Spinal cord (tissue), 10 donors: ENCODE data around the gene MSANTD1. TPM values are rescaled to one million over a fixed set of nuclear protein-coding genes. Genes with fewer than 3 reads are reported as not detected.
A peak's percentile ranks its signal among the peaks of the same experiment; 100 is the strongest.

Experiments used
- DNase-seq, 6 donors: peaks; one replicate each; pipeline versions ENCODE4 v3.0.0 to v3.0.0-alpha.2; 2013 to 2015; ENCODE audit warnings: low spot score in 6 of 6, low read depth in 4 of 6
- H3K27ac ChIP-seq: one replicate; pipeline ENCODE4 v1.5.1; 2013; ENCODE audit warnings: low read depth, low read length, control low read depth
- H3K27me3 ChIP-seq: one replicate; pipeline ENCODE4 v1.6.1; 2013; ENCODE audit warnings: low read length; ENCODE audit not compliant: control insufficient read depth, insufficient read depth
- H3K36me3 ChIP-seq: one replicate; pipeline ENCODE4 v1.6.1; 2013; ENCODE audit warnings: low read length; ENCODE audit not compliant: control insufficient read depth, insufficient read depth
- H3K4me1 ChIP-seq: one replicate; pipeline ENCODE4 v1.6.1; 2013; ENCODE audit warnings: low read length; ENCODE audit not compliant: control insufficient read depth, insufficient read depth
- H3K4me3 ChIP-seq: one replicate; pipeline ENCODE4 v1.5.1; 2013; ENCODE audit warnings: low read depth, low read length, control low read depth
- H3K9me3 ChIP-seq: one replicate; pipeline ENCODE4 v1.6.1; 2013; ENCODE audit warnings: low read length; ENCODE audit not compliant: control insufficient read depth, insufficient read depth
- WGBS: methylation state at CpG from one replicate; pipeline ENCODE4 v1.1.5; 2013; ENCODE audit warnings: missing lambda C conversion rate; ENCODE audit not compliant: insufficient coverage; 5-methylcytosine and 5-hydroxymethylcytosine counted together
- polyA plus RNA-seq, 2 donors: library from polyadenylated mRNA; unstranded; fragments of 120-200 nt; gene quantifications; one replicate each; pipeline ENCODE4 v1.2.1, GENCODE V29; 2013; ENCODE audit not compliant: insufficient read length in 2 of 2
- total RNA-seq, 2 donors: library from RNA; depleted of rRNA in 1 of 2; stranded (reverse); fragments of 120-200 nt in 1 of 2; fragments of >200 nt in 1 of 2; gene quantifications; one replicate each; pipeline versions ENCODE4 v1.2.3 to v1.2.4, GENCODE V29; 2013 to 2014
- donor health status: healthy.

The MSANTD1 gene
- total and polyA plus RNA-seq, 4 donors, result 1.4 to 5.7 (median 3.3) TPM

DNA sequence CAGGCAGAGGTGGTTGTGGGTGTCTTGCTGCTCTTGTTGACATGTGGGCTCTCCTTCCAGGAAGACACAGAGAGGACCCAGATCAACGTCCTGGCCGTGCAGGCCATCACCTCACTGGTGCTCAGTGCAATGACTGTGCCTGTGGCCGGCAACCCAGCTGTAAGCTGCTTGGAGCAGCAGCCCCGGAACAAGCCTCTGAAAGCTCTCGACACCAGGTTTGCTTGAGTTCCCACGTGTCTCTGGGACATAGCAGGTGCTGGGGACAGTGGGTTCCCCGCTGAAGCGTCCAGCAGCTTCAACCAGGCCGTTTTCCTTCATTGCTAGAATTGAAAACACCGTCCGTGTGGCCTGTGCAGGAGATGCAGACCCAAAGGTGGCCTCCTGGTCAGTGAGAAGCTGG is 25.6 kb upstream of the MSANTD1 start:
- Histone ChIP-seq H3K4me1 (peaks cover 9% of the 10 kb centered on the region), H3K36me3 (peaks cover 86% of the 10 kb centered on the region), H3K27ac (no peak overlapping the region), H3K4me3 (no peak overlapping the region), H3K9me3 (no peaks in the 10 kb centered on the region), H3K27me3 (no peaks in the 10 kb centered on the region)
- 95% methylated on average over 11 of the region's 11 CpGs for WGBS
- DNase-seq, result no peak

- no peak overlapping the region for H3K4me3 ChIP-seq
- H3K36me3 ChIP-seq, result peaks cover 87% of the 10 kb centered on the region
- H3K9me3 ChIP-seq, result no peaks in the 10 kb centered on the region
- no peaks in the 10 kb centered on the region for H3K27me3 ChIP-seq
- H3K27ac ChIP-seq, result no peak overlapping the region
- 86% methylated on average over 7 of the region's 13 CpGs for WGBS
- no peak for DNase-seq
- peaks cover 9% of the 10 kb centered on the region for H3K4me1 ChIP-seq
These were observed 24.8 kb upstream of the MSANTD1 start for GRCh38 chr4:3223956-3224748.

GRCh38 chr4:3225071-3225850 is 23.7 kb upstream of the MSANTD1 start:
- H3K36me3 ChIP-seq, result peaks cover 87% of the 10 kb centered on the region
- H3K9me3 ChIP-seq, result no peaks in the 10 kb centered on the region
- no peak overlapping the region for H3K4me3 ChIP-seq
- no peaks in the 10 kb centered on the region for H3K27me3 ChIP-seq
- WGBS, result 91% methylated on average over 22 of the region's 22 CpGs
- H3K4me1 ChIP-seq, result peaks cover 9% of the 10 kb centered on the region
- no peak overlapping the region for H3K27ac ChIP-seq
- DNase-seq, result no peak

DNA sequence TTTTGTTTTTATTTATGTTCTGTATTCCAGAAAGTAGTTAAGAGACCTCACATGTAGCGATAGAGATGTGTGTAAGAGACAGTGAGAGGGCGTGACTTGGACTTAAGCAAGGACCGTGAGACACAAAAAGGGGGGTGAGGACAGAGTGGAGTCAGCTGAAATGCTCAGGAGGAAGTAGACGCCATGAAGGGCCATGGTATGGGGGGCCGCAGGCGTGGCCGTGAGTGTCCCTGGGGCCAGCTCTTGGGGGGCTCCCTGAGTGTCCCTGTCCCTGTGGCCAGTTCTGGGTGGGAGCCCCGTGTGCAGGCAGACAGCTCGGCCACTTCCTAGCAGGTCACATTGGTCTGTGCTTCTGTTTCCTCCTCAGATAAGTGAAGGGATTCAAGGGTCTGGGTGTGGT is 23.0 kb upstream of the MSANTD1 start:
- Histone ChIP-seq H3K9me3 (no peaks in the 10 kb centered on the region), H3K4me3 (no peak overlapping the region), H3K27me3 (no peaks in the 10 kb centered on the region), H3K4me1 (peaks cover 9% of the 10 kb centered on the region), H3K27ac (no peak overlapping the region), H3K36me3 (peaks cover 91% of the 10 kb centered on the region)
- DNase-seq, result no peak
- 86% methylated on average over 7 of the region's 9 CpGs for WGBS

DNA sequence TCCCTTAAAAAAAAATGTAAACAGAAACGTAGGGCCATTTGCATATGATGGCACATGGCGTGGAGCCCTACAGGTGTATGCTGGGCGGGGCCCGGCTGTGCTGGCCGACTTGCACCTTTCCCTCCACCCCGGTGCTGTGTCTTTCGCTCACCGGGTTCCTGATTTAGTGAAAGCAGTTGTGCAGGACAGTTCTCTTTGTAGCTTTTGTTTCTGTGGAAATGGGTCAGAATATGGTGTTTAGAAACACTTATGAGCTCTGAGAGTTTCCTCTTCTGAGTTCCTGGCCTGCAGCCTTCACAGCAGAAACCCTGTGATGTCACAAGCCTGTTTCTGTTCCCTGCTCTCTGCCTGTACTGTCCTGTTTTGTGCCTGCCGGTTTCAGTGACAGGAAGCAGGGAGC is 22.5 kb upstream of the MSANTD1 start:
- Histone ChIP-seq H3K4me3 (no peak overlapping the region), H3K36me3 (peaks cover 91% of the 10 kb centered on the region), H3K9me3 (no peaks in the 10 kb centered on the region), H3K27me3 (no peaks in the 10 kb centered on the region), H3K27ac (no peak overlapping the region), H3K4me1 (peaks cover 9% of the 10 kb centered on the region)
- WGBS, result 81% methylated on average over 9 of the region's 9 CpGs
- no peak for DNase-seq

DNA sequence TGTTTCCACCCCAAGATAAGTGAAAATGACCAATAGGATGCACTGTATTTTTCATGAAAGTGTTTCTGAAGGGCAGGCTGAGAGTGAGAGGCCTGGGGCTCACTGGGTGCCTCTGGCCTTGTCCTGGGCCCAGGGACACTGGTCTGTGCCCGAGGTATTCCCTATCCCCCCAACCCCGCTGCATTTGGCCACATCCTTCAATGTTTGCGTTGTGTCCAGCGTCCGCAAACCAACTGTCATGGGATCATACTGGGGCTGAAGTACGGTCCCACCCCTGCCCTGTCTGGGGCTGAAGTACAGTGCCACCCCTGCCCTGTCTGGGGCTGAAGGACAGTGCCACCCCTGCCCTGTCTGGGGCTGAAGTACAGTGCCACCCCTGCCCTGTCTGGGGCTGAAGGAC is 22.0 kb upstream of the MSANTD1 start:
- no peak for DNase-seq
- no peaks in the 10 kb centered on the region for H3K27me3 ChIP-seq
- no peak overlapping the region for H3K4me3 ChIP-seq
- H3K9me3 ChIP-seq, result no peaks in the 10 kb centered on the region
- 97% methylated on average over 6 of the region's 6 CpGs for WGBS
- H3K4me1 ChIP-seq, result peaks cover 9% of the 10 kb centered on the region
- no peak overlapping the region for H3K27ac ChIP-seq
- H3K36me3 ChIP-seq, result peaks cover 93% of the 10 kb centered on the region

- Histone ChIP-seq H3K27ac (no peak overlapping the region), H3K36me3 (peaks cover 97% of the 10 kb centered on the region), H3K4me1 (peaks cover 9% of the 10 kb centered on the region), H3K4me3 (no peak overlapping the region), H3K27me3 (no peaks in the 10 kb centered on the region), H3K9me3 (no peaks in the 10 kb centered on the region)
- DNase-seq, result peak in 1 of 6 donors; percentile 52
- 84% methylated on average over 19 of the region's 23 CpGs for WGBS
These were observed 20.9 kb upstream of the MSANTD1 start for GRCh38 chr4:3227878-3228675.

DNA sequence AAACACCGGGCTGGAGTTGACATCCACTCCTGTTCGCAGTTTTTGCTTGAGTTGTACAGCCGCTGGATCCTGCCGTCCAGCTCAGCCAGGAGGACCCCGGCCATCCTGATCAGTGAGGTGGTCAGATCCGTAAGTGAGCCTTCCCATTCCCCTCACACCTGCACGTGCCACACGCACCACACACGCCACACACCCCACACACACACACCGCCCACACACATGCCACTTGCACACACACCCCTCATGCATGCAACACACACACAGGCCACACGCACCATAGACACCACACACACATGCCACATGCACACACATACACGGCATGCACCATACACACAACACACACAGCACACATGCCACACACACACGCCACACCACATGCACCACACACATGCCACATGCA is 20.1 kb upstream of the MSANTD1 start:
- H3K27ac ChIP-seq, result no peak overlapping the region
- WGBS, result 98% methylated on average over 13 of the region's 13 CpGs
- no peaks in the 10 kb centered on the region for H3K27me3 ChIP-seq
- peaks cover 9% of the 10 kb centered on the region for H3K4me1 ChIP-seq
- H3K9me3 ChIP-seq, result no peaks in the 10 kb centered on the region
- no peak for DNase-seq
- peaks cover 97% of the 10 kb centered on the region for H3K36me3 ChIP-seq
- no peak overlapping the region for H3K4me3 ChIP-seq

- 97% methylated on average over 9 of the region's 9 CpGs for WGBS
- peaks cover 97% of the 10 kb centered on the region for H3K36me3 ChIP-seq
- DNase-seq, result no peak
- H3K9me3 ChIP-seq, result no peaks in the 10 kb centered on the region
- no peak overlapping the region for H3K27ac ChIP-seq
- H3K4me1 ChIP-seq, result peaks cover 9% of the 10 kb centered on the region
- no peak overlapping the region for H3K4me3 ChIP-seq
- no peaks in the 10 kb centered on the region for H3K27me3 ChIP-seq
These were observed 19.6 kb upstream of the MSANTD1 start for GRCh38 chr4:3229328-3229727.
